ENCODE results near the gene ALDH3A1. TPM values are rescaled to one million over a fixed set of nuclear protein-coding genes. Genes with fewer than 3 reads are reported as not detected.

The ALDH3A1 gene
- total RNA-seq, 2 experiments from 2014 or later: not detected

GRCh38 chr17:19740933-19741332 lies 7.2 kb downstream of the ALDH3A1 start:
- CTCF ChIA-PET: no interaction called here
- TF ChIP-seq CTCF (IDR thresholded peaks at IDR 0.05): no peak
- no peaks in the 10 kb centered on the region for H3K9me3 Mint-ChIP-seq
- H3K36me3 Mint-ChIP-seq (ENCODE audit: low read depth): no peaks in the 10 kb centered on the region
- H3K27me3 Mint-ChIP-seq: no peaks in the 10 kb centered on the region
- no peaks in the 10 kb centered on the region for H3K36me3 ChIP-seq (ENCODE audit: insufficient read depth, low read length)
- ATAC-seq (ENCODE audit: poor library complexity) (no peak), DNase-seq (no peak)
- no peaks in the 10 kb centered on the region for H3K27me3 ChIP-seq (ENCODE audit: control insufficient read depth in 1 of 2, insufficient read depth in 2 of 2, low read length in 2 of 2)
- H3K27ac ChIP-seq (ENCODE audit: low read depth in 1 of 2, low read length in 2 of 2): no peak overlapping the region
- H3K4me3 ChIP-seq (ENCODE audit: low read length): no peak overlapping the region
- POLR2A ChIA-PET: interaction anchor here (1.2 kb wide), 1 partner anchor 32 kb away, joined by 3 read pairs; no protein-coding TSS in a partner anchor
- H3K27ac Mint-ChIP-seq: no peak overlapping the region
- H3K9me3 ChIP-seq (ENCODE audit: control insufficient read depth in 1 of 2, insufficient read depth in 1 of 2, low read length in 2 of 2): no peaks in the 10 kb centered on the region
- peaks cover 7% of the 10 kb centered on the region for H3K4me1 Mint-ChIP-seq (ENCODE audit: low read depth)
- no peak overlapping the region for H3K4me3 Mint-ChIP-seq
- H3K4me1 ChIP-seq (ENCODE audit: insufficient read depth, low read length): peaks cover 11% of the 10 kb centered on the region
- intact Hi-C loops (cut with DNase I, micrococcal nuclease): no loop called here

GRCh38 chr17:19739241-19740201 lies 8.6 kb downstream of the ALDH3A1 start:
- DNase-seq: no peak
- Mint-ChIP-seq H3K27ac (no peak overlapping the region), H3K36me3 (ENCODE audit: low read depth) (no peaks in the 10 kb centered on the region), H3K4me3 (no peak overlapping the region), H3K4me1 (ENCODE audit: low read depth) (no peaks in the 10 kb centered on the region), H3K9me3 (no peaks in the 10 kb centered on the region), H3K27me3 (no peaks in the 10 kb centered on the region)
- Histone ChIP-seq H3K27me3 (ENCODE audit: control insufficient read depth in 1 of 2, insufficient read depth in 2 of 2, low read length in 2 of 2) (no peaks in the 10 kb centered on the region), H3K36me3 (ENCODE audit: insufficient read depth, low read length) (no peaks in the 10 kb centered on the region), H3K27ac (ENCODE audit: low read depth in 1 of 2, low read length in 2 of 2) (no peak overlapping the region), H3K4me3 (ENCODE audit: low read length) (no peak overlapping the region), H3K4me1 (ENCODE audit: insufficient read depth, low read length) (peaks cover 3% of the 10 kb centered on the region), H3K9me3 (ENCODE audit: control insufficient read depth in 1 of 2, insufficient read depth in 1 of 2, low read length in 2 of 2) (no peaks in the 10 kb centered on the region)
- no peak for ATAC-seq (ENCODE audit: poor library complexity)
- TF ChIP-seq CTCF (IDR thresholded peaks at IDR 0.05): no peak
- intact Hi-C loops (cut with DNase I, micrococcal nuclease): no loop called here
- ChIA-PET CTCF (no interaction called here), POLR2A (no interaction called here)

- POLR2A ChIA-PET: no interaction called here
- CTCF ChIA-PET: no interaction called here
- intact Hi-C loops (cut with DNase I, micrococcal nuclease): no loop called here
These were observed 9.3 kb downstream of the ALDH3A1 start for GRCh38 chr17:19738757-19739156.

More at GRCh38 chr17:19738757-19739156, 9.3 kb downstream of the ALDH3A1 start:
- ATAC-seq (ENCODE audit: poor library complexity) (no peak), DNase-seq (no peak)
- Mint-ChIP-seq H3K9me3 (no peaks in the 10 kb centered on the region), H3K4me1 (ENCODE audit: low read depth) (no peaks in the 10 kb centered on the region), H3K4me3 (no peak overlapping the region), H3K27me3 (no peaks in the 10 kb centered on the region), H3K27ac (no peak overlapping the region), H3K36me3 (ENCODE audit: low read depth) (no peaks in the 10 kb centered on the region)
- Histone ChIP-seq H3K27me3 (ENCODE audit: control insufficient read depth in 1 of 2, insufficient read depth in 2 of 2, low read length in 2 of 2) (no peaks in the 10 kb centered on the region), H3K36me3 (ENCODE audit: insufficient read depth, low read length) (no peaks in the 10 kb centered on the region), H3K27ac (ENCODE audit: low read depth in 1 of 2, low read length in 2 of 2) (no peak overlapping the region), H3K4me1 (ENCODE audit: insufficient read depth, low read length) (no peaks in the 10 kb centered on the region), H3K4me3 (ENCODE audit: low read length) (no peak overlapping the region), H3K9me3 (ENCODE audit: control insufficient read depth in 1 of 2, insufficient read depth in 1 of 2, low read length in 2 of 2) (no peaks in the 10 kb centered on the region)
- no peak for TF ChIP-seq CTCF (IDR thresholded peaks at IDR 0.05)
